ENCODE measurements around the gene SIM1.

The SIM1 gene

GRCh38 chr6:100346203-100346602 lies 118.5 kb downstream of the SIM1 start:
- DNase-seq (ENCODE audit: low spot score): no peak
- TF ChIP-seq, protein P1, sequence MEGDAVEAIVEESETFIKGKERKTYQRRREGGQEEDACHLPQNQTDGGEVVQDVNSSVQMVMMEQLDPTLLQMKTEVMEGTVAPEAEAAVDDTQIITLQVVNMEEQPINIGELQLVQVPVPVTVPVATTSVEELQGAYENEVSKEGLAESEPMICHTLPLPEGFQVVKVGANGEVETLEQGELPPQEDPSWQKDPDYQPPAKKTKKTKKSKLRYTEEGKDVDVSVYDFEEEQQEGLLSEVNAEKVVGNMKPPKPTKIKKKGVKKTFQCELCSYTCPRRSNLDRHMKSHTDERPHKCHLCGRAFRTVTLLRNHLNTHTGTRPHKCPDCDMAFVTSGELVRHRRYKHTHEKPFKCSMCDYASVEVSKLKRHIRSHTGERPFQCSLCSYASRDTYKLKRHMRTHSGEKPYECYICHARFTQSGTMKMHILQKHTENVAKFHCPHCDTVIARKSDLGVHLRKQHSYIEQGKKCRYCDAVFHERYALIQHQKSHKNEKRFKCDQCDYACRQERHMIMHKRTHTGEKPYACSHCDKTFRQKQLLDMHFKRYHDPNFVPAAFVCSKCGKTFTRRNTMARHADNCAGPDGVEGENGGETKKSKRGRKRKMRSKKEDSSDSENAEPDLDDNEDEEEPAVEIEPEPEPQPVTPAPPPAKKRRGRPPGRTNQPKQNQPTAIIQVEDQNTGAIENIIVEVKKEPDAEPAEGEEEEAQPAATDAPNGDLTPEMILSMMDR (IDR thresholded peaks at IDR 0.05; ENCODE audit: extremely low read depth, missing control alignments): no peak

- TF ChIP-seq, protein P1 (IDR thresholded peaks at IDR 0.05; ENCODE audit: extremely low read depth, missing control alignments): no peak
- no peak for DNase-seq (ENCODE audit: low spot score)
Observed at GRCh38 chr6:100344761-100345160, 120.0 kb downstream of the SIM1 start.

DNA sequence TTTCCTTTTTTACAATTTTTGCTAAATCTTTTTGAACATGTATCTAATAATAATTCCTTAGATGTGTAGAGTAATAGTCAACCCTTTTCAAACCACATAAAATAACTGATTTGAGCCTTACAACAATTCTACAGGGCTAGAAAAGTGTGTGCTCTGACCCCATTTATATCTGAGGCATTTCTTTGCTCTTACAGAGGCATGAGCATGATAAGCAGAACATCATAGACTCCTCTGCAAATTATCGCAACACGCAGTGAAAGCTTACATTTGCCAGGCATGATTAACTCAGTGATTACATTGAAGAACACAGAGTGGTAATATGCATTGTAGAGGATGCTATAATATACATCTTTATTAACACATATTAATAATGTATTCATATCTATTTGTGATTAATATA lies 120.4 kb downstream of the SIM1 start:
- no peak for DNase-seq (ENCODE audit: low spot score)
- TF ChIP-seq, protein P1 (IDR thresholded peaks at IDR 0.05; ENCODE audit: extremely low read depth, missing control alignments): no peak

DNA sequence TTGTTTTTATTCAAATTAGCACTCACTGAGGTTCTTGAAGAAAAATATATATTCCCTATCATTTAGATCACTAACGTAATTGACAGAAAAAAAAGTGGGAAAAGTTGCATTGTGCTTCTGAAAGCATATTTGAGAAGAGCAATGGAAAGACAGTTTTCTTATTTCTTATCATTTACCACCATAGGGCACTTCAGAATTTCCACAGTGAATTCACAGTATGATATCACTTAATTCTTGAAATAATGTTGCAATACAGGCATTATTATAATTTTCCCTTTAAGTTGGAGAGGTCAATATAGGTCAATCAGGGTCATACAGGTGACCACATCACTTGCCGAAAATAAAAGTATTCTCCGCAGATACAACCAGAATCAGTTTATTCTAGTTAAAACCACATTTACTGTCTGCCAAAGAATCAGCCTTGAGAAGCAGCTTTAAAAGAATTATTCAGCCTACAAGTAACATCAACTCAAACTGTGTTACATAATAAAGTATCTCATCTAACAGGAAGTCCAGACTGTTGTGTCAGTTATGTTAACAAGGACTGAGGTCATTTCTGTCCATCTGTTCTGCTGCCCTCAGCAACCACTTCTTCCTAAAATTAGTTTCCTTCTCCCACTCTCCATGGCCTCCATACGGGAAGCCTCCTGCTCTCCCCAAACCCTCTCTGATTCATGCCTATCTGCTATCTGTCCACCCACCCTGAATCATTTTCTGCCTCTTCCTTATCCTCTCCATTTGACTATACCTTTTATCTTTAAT lies 121.2 kb downstream of the SIM1 start:
- TF ChIP-seq, protein P1 (IDR thresholded peaks at IDR 0.05; ENCODE audit: extremely low read depth, missing control alignments): no peak
- DNase-seq (ENCODE audit: low spot score): no peak

DNA sequence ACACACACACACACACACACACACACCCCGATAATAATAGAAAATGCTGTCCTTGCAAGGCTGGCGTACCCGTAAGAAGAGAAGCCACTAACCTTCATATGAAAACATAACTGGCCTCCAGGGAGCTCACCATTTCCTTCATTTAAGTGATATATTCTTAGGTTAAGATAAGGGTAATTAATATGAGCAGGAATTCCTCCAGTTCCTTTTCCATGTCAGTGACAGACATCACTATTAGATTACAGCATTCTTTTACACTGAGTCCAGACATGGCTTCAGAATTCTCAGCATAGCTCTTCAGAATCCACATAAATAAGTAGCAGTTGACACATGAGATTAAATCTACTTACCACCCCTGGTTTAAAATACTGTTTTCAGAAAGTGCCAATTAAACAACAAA lies 121.9 kb downstream of the SIM1 start:
- TF ChIP-seq, protein P1 (IDR thresholded peaks at IDR 0.05; ENCODE audit: extremely low read depth, missing control alignments): no peak
- no peak for DNase-seq (ENCODE audit: low spot score)

DNA sequence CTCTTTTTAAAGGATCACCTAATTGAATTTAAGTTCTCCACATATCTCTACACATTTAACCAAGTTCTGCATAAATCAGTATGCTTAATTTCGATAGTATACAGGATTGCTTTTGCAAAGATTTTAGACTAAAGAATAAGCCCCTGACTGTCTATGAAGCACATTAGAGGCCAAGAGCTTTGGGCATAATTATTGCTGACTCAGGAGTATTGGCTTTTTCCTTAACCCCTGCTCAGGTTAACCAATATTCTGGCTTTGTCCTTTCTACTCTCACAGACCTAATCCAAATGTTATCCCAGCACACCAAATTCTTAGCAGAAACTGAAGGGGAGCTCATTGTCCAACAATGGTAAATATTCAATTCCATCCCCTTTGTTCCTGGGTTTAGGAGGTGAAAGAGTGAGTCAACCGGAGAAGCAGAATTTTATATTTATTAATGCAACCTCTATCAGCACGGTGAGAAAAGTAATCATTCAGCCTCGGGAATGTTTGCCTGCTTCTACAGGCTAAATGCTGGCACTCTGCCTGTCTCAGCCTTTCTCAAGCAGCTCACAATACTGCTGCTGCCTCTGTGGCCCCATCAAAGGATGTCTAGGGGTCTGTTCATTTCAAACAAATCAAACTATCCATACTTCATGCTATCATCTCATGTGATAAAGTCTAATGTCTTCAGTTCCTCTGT lies 125.0 kb downstream of the SIM1 start:
- TF ChIP-seq, protein P1 (IDR thresholded peaks at IDR 0.05; ENCODE audit: extremely low read depth, missing control alignments): no peak
- DNase-seq (ENCODE audit: low spot score): no peak

DNA sequence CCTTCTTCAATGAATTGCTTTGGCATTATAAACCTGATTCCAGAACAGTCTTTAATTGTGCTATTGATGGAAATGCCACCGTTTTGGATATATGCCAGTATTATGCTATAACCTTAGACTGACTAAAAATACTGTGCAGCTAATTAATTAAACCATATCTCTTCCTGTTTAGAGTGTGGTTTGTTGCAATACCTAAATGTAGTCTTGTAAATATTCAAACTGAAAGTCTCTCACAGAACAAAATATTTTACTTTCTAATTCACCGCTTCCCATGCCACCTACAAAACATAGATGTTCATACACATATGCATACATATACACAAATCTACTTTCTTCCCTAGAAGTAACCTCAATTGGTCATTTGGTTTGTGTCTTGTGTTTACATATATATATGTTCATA lies 126.6 kb downstream of the SIM1 start:
- no peak for DNase-seq (ENCODE audit: low spot score)

More for the DNA sequence above, 126.6 kb downstream of the SIM1 start:
- TF ChIP-seq, protein P1 (IDR thresholded peaks at IDR 0.05; ENCODE audit: extremely low read depth, missing control alignments): no peak

Measured in GM20000 (cell line).